NOMO-1 treated with DMSO at 0.1 percent for 48 hours (cell line): ENCODE results near the gene SLC39A9.

Experiments
- DNase-seq: peaks from one replicate; lab custom pipeline; 2025; ENCODE audit not compliant: unreplicated experiment; lab: John Stamatoyannopoulos, UW

Gene SLC39A9, protein sequence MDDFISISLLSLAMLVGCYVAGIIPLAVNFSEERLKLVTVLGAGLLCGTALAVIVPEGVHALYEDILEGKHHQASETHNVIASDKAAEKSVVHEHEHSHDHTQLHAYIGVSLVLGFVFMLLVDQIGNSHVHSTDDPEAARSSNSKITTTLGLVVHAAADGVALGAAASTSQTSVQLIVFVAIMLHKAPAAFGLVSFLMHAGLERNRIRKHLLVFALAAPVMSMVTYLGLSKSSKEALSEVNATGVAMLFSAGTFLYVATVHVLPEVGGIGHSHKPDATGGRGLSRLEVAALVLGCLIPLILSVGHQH

DNA sequence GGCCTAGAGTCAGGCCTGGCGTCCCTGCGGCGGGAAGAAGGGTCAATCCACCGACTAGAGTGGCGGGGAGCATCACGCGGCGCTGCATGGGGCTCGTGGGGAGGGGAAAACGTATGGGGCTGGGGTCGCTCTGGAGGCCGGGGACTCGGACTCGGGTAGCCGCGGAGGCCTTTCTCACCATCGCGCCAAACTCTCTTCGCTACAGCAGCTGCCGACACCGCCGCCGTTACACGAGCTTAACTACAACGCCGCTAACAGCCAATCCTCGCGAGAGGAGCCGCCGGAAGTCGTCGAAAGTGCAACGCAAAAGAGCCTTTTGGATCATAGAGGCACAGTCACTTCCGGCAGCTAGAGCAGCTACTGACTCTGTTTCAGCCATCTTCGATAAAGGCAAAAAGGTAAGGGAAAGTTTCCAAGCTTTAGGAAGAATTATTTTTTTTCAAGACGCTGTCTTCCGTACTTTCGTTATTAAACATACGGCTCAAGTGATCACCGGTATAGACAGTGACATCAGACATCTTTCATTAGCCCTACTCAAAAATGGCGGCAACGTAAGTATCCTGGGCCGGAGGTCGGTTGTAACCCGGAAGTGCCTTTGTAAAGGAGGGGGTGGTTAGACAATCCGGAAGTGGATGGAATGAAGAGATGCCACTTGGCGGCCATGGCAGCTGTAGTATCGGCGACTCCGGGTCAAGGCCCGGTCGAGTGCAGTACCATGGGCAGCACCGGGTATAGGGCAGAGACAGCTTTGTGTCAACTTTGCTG lies at the start of gene SLC39A9, which contains the start of gene ERH:
Gene SLC39A9 (plus strand): TSS at position 640 of the 765 bp plus-strand sequence. CDS start 678 bp downstream, outside the sequence.
Gene ERH (minus strand): TSS at position 247 of the 765 bp plus-strand sequence. CDS start 66 bp downstream, at position 181.
- peak; percentile 97 for DNase-seq

DNA sequence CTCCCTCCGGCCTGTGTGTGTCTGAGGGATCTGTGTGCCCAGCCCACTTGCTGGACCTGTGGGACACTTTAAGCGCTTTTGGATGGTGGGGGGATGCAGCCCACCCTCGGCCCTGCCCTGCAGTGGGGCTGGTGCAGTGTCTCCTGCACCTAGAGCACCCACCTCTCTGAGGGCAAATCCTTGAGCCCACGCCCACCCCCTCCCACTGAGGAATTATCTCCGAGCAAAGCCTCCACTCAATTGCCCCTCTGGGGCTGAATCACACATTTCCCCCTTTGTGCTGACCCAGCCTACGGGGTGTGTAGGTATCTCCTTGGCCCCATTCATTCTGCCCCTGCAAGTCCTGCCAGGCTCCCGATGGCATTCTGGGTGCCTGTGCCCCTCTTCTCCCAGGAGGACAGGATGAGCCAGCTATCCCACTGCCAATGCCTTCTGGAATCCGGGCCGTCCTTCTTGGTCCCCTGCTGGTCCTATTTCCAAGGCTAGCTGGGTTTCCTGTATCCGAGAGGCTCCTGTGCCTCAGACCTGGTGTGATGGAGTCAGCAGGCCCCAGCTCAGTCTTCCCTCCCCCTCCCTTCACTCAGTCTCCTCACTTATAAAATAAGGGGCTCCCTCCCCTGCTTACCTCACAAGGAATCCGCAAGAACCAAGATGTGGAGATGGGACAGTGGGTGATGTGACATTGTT lies 49.3 kb upstream of the SLC39A9 start:
- DNase-seq = no peak

DNA sequence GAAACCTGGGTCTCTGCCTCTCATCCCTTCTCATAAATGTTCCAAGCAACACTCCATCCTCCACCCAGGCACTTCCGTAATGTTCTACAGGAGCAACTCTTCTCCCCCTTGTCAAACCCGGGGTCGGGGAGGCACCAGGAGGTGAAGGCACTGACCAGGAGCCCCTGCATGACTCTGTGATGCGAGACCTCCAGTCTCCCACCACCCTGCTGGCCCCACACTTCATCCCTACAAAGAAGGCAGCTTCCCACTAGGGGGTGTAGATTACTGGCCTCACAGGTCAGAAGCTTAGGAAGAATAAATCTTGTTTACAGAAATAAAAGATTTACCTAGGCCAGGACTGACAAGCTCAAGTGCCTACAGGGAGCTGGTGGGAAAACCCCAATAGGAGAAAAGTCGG lies 47.6 kb upstream of the SLC39A9 start:
- no peak for DNase-seq

- peak; percentile 68 for DNase-seq
Measured at GRCh38 chr14:69351385-69351784, 47.1 kb upstream of the SLC39A9 start.

- no peak for DNase-seq
Measured at GRCh38 chr14:69351911-69352310, 46.6 kb upstream of the SLC39A9 start.

- DNase-seq = no peak
Measured at GRCh38 chr14:69353168-69353567, 45.3 kb upstream of the SLC39A9 start.

DNA sequence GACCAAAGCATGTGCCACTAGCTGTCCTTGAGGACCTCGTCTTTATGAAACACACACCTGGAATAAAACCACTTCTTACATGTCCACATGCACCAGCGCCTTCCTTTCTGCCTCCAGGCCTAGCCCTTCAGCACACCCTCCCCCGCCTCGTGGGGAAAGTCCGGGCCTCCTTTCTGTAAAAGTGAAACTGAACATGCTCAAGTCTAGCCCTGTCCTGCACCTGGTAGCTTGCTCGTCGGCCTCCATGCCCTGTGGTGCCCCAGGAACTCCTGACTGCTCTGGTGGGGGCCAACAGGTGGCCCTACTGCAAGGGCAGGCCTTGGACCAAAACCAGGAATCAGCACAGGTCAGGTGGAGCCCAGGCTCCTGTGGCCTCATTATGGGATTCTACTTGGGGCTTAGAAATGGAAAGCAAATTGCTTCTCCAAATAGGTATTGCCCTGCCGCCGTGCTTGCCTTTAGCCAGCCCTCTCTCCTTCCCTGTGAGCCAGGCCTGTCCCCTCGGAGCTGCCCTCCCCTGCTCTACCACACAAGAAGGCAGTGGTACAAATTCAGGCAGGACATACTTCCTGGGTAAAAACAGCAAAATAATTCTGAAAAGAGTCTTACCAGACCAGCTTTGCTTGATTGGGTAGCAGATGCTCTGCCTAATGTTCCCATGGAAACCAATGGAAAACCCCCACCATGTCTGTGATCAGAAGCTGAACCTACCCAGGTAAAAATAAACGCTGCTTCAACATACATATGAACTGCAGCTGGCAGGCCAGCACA lies 43.9 kb upstream of the SLC39A9 start:
- DNase-seq = no peak

- DNase-seq = no peak
Measured at GRCh38 chr14:69355154-69355597, 43.3 kb upstream of the SLC39A9 start.

- no peak for DNase-seq
Measured at GRCh38 chr14:69355607-69356281, 42.7 kb upstream of the SLC39A9 start.

- no peak for DNase-seq
Measured at GRCh38 chr14:69356903-69357543, 41.5 kb upstream of the SLC39A9 start.

GRCh38 chr14:69357544-69358200 lies 40.8 kb upstream of the SLC39A9 start:
- DNase-seq = peak; percentile 6

DNA sequence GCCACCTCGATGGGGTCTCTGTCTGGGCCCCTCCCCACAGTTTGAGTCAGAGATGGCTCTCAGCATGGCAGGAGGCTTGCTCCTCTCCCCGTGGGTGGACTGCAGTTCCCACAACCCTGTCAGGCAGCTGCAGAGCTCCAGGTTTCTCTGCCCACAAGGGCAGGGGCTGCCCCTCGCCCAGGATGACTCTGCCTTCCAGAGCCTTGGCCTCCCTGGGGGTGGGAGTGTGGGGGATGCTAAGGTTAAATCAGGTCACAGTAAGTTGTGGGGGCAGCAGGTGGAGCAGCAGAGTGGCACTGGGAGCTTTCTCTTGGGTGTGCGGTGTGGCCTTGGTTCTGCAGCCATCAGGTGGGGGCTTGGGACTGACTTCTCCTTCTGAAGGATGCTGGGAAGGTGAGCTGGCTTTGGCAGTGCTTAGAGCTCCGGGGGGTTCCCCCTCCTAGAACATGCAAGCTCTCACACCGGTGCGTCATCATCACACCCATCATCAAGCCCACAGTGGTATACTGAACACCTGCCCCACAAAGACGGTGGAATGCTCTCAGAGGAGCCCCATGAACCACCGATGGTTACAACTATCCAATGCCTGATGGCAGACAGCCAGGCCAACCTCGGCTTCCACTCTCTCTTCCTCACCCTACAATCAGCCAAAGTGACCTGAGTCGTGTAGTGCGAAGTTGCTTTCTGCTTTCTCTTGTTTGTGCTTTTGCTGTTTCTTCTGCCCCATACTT lies 40.1 kb upstream of the SLC39A9 start:
- DNase-seq = no peak

DNA sequence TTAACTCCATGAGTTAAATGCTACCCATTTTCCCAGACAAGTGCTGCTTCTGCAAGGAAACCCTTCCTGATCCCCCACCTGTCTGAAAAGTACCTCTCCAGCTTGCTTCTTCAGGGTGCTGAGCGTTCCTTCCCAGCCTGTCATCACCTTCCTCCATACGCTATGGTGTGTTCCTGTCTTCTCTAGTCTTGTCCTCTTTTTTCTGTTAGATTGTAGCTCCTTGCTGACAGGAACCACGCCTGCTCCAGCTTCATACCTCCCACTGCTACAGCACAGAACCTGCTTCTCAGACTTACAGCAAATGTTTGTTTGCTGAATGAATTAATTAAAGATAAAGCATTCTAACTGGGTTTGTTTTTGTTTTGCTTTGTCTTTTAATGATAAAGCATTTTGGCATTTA lies 39.5 kb upstream of the SLC39A9 start:
- DNase-seq = no peak

DNA sequence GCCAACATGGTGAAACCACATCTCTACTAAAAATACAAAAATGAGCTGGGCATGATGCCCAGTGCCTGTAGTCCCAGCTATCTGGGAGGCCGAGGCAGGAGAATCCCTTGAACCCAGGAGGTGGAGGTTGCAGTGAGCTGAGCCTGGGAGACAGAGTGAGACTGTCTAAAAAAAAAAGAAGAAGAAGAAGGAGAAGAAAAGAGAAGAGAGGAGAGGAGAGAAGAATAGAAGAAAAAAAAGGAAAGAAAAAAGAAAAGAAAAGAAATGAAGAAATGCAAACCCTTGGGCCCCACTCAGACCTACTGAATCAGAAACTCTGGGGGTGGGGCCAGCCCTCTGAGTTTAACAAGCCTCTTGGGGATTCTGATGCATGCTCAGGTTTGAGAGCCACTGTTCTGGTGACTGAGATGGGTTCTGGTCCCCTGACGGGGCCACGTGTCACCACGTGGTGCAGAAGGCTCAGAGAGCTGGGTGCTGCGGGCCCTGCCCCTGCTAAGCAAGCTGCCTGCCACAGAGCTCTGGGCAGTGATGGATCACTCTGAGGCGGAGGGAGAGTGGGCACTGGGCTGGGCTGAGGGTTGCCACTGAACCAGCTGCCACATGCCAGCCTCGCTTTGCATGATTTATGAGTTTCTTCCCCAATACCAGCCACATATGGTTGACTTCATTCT lies 37.9 kb upstream of the SLC39A9 start:
- DNase-seq = no peak

DNA sequence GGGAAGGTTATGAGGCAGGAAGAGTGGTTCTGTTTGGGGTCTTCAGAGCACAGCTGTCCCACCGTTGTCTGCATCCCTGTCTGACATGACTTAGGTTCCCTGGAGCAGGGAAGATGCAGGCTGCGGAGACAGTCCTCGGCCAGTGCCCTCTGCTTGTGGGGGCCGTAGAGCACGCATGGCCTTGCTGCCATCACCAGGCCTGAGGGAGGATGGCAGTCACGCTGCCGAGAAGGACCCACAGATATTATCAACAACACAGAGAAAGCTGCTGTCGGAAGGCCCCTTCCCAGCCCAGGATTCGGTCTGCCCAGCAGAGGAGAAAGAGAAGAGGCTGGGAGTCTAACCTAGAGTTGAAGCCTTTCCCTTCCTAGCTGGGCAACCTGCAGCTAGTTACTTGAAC lies 35.4 kb upstream of the SLC39A9 start:
- DNase-seq = no peak

GRCh38 chr14:69363964-69364363 lies 34.5 kb upstream of the SLC39A9 start:
- DNase-seq = no peak

DNA sequence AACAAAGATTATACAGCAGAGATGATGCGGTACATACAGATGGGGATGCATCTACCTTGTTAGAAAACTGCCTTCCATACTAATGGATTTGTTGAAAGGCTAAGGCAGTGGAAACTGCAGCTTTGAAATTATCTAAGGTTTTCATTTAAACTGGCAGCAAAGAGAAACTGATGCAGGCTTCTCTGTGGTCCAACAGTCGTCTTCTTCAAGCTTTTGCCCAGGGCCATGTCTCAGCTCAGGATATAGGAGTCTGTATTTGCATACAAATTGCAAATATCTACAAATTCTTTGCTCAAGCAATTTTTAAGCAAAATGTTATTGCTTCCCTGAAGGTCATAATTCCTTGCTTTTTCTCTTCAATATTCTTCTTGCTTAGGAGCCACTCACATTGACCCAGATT lies 34.1 kb upstream of the SLC39A9 start:
- DNase-seq = no peak

DNA sequence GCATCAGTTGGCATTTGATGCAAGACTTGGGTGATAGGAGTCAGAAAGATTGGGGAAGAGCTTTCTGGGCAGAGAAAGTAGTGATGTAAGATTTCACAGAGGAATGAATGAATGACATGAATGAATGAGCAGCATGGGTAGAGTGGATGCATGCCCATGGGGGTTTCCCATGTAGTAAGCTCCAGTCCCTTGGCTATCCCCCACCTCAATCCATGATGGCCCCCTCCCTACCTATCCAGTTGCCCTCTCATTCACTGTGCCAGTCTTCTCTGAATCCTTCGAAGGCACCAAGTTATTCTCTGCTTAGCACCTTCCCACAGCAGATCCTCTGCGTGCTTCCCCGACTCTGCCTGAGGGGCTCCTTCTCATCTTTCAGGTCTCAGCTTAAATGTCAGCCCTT lies 32.4 kb upstream of the SLC39A9 start:
- no peak for DNase-seq
